ENCODE data around the gene BORCS6.

BORCS6 gene

DNA sequence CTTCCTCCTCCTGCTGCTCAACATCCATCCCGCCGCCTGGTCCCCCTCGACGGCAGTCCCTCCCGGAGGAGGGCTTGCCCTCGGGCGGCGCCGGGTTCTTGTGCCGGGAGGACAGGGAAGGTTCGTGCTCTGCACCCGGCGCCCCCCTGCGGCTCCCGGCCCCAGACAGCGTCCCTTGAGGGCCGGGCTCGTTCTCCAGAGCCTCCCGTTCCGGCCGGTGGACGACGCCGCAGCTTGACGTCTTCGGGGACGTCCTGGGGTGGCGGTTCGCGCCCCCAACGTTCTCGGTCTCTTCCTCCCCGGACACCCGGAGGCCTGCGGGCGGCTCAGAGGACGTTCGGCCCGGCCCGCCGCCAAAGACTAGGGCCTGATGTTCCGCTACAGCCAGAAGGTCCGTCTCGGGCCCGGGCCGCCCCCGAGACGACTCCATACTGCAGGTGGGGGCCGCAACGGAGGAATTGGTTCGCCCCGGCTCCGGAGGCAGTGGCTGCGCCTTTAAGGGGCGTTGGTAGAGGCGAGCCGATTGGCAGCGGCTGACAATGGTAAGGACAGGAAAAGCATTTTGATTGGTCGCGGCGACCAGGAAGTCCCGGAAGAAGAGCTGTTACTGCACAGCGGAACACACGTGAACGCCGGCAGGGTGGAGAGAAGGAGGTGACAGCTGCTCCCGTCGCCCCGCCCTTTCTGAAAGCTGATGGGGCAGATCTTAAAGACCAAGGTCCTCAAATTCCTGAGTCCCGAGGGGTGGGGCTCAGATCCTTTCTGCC, at the start of gene BORCS6:
TSS of gene BORCS6 (minus strand) at position 470 of the 767 bp plus-strand sequence. CDS start at position 430, 40 bp downstream.
- 0 out of 2 replicates have a peak, but pooled peaks have one; percentile 2 for TF ChIP-seq GATA2 (IDR thresholded peaks at IDR 0.05; ENCODE audit: low read depth, low read length)
- TF ChIP-seq GATA3 (IDR thresholded peaks at IDR 0.05; ENCODE audit: low read depth, low read length): no peak

DNA sequence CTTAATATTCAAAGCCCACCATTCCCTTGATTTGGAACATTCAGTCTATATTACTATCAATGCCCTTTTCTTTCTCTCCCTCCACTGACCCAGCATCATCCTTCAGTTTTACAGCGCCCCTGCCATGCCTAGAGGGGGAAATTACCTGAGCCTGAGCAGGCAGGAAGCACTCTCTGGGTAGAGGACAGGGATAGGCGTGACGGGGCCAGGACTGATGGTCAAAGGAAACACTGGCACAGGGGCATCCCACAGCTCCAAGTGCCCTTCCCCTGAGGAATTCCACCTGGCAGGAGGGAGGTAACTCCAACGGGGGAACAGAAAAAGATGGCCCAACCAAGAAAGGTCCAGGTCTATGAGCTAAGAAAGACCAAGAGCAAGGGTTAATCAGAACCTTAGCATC, 47.9 kb upstream of the BORCS6 start:
- TF ChIP-seq GATA2 (IDR thresholded peaks at IDR 0.05; ENCODE audit: low read depth, low read length) (no peak), GATA3 (IDR thresholded peaks at IDR 0.05; ENCODE audit: low read depth, low read length) (no peak)

DNA sequence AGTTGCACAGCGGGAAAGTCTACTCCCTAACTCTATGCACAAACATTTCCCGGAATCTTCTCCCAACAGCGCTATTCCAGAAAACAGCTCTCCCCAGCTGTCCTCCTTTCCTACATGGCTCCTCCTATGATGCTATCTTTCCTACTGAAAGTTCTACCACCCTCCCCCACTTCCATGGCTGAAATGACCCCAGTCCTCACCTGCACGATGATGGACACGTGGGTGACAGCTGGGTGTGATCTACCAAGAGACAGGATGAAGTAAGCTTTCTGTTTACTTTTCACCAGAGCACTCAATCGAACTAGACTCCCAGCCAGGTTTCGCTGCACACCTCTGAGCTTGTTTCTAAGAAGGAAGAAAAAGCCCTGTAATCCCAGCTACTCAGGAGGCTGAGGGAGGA, 47.2 kb upstream of the BORCS6 start:
- no peak for TF ChIP-seq GATA3 (IDR thresholded peaks at IDR 0.05; ENCODE audit: low read depth, low read length)
- no peak for TF ChIP-seq GATA2 (IDR thresholded peaks at IDR 0.05; ENCODE audit: low read depth, low read length)

DNA sequence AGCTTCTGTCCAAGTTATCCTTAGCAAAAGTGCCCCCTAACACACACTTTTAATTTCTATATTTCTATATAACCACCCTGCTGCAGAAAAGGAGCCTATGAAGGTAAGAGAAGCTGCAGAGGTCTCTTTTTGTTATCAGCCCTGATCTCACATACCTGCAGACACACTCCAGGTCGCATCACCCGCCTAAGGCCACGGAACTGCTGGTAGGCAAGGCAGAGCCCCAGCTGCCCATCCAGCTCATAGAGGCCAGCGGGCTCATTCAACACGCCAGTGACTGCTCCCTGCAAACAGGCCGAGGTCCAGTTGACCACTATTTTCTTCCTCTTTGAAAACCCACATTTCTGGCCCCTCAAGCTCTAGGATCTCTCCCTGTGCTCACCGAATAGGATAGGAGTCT, 45.7 kb upstream of the BORCS6 start:
- TF ChIP-seq GATA2 (IDR thresholded peaks at IDR 0.05; ENCODE audit: low read depth, low read length) (no peak), GATA3 (IDR thresholded peaks at IDR 0.05; ENCODE audit: low read depth, low read length) (no peak)

DNA sequence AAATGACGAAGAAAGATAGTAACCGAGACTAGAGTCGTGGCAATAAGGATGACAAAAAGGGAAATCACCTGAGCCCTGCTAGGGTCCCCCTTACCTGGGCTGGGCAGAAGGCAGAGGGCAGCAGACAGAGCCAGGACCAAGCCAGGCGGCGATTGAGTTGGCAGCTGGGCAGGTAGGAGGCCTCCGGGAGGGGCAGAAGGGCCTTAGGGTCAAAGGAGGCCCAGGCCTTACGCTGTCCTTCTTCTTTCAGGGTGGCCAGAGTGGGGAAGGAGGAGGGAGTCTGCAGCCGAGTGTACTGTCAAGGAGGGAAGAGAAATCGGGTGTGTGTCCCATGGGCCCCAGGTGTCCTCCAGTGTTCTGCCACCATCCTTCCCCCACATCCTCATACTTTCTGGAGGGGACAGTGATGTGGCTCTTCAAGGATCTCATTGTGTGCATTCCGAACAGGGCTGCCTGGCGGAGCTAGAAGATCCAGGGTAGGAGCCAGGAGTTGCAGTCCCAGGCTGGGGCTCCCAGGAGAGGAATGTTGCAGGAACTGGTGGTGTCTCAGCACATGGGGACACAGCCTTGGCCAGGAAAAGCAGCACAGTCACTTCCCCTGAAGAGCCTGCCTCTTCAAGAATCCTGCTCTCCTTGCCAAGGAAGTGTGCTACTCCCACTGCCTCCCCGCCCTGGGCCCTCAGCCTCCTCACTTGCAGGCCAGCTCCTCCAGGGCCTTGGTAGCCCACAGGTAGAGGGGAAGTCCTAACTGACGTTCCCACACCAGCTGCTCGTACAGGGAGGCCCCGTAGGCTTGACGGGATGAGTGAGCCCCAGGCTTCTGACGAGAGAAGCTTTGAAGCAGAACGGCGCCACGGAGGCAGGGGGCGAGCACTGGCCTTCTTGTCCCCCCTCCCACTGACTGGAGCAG, 44.6 kb upstream of the BORCS6 start:
- TF ChIP-seq GATA3 (IDR thresholded peaks at IDR 0.05; ENCODE audit: low read depth, low read length): no peak
- TF ChIP-seq GATA2 (IDR thresholded peaks at IDR 0.05; ENCODE audit: low read depth, low read length): no peak

DNA sequence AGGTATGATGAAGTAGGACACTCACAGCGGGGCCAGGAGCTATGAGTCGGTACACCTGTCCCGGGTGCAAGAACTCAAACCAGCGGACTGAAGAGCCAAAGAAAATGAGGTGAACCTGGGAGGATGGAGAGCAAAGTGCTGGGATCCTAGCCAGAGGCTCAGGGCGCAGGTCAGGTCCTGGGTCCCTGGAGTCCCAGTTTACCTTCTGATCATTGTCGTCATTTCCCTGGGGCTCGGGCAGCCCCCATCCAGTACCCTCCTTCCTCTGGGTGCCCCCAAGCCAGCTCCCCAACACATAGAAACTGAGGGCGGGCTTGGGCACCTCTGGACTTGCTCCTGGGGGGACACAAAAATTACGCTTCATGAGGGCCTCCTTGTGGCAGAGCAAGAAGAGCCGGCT, 41.7 kb upstream of the BORCS6 start:
- TF ChIP-seq GATA2 (IDR thresholded peaks at IDR 0.05; ENCODE audit: low read depth, low read length) (no peak), GATA3 (IDR thresholded peaks at IDR 0.05; ENCODE audit: low read depth, low read length) (no peak)

DNA sequence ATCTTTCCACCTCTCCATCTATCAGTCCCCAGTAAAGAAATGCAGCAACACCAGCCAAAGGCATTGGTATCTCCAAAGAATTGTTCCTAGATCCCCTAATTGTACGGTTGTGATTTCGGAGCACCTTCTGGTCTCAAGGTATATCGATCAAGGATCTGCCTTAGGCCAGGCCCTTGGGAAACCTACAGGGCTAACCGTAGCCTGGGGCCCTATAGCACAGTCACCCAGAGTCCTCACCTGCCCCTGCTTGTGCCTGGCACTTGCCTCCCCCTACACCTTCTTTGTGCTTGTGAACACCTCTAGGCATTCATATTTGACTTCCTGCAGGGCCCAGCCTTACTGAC, 37.2 kb upstream of the BORCS6 start:
- TF ChIP-seq GATA2 (IDR thresholded peaks at IDR 0.05; ENCODE audit: low read depth, low read length) (no peak), GATA3 (IDR thresholded peaks at IDR 0.05; ENCODE audit: low read depth, low read length) (no peak)

DNA sequence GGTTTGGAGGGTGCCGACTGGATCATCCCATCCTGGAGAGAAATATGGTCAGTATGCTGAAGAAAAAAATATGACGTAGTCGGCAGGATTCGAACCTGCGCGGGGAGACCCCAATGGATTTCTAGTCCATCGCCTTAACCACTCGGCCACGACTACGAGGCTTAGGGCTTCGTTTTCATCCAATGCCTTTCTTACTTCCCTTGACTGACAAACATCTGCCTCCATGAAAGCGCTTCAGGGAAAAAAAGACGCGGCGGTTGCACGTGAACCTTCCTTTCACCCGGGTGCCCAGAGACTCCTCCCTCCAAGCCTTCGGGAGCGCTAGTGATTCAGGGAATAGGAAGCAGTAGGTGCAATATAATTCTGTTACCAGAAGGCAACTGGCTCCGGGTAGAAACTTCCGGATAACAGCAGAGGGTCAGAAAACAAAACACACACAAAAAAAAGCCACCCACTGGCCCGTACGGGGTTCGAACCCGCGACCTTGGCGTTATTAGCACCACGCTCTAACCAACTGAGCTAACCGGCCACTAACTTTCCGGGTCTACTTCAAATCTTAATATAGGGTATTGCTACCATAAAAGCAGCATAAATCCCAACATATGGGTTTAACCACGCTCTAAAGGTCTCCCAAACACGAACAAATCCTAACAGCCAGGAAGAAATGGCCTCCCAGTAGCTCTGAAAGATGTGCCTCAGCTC, 36.7 kb upstream of the BORCS6 start:
- no peak for TF ChIP-seq GATA3 (IDR thresholded peaks at IDR 0.05; ENCODE audit: low read depth, low read length)
- 0 out of 2 replicates have a peak, but pooled peaks have one; percentile 8 for TF ChIP-seq GATA2 (IDR thresholded peaks at IDR 0.05; ENCODE audit: low read depth, low read length)

DNA sequence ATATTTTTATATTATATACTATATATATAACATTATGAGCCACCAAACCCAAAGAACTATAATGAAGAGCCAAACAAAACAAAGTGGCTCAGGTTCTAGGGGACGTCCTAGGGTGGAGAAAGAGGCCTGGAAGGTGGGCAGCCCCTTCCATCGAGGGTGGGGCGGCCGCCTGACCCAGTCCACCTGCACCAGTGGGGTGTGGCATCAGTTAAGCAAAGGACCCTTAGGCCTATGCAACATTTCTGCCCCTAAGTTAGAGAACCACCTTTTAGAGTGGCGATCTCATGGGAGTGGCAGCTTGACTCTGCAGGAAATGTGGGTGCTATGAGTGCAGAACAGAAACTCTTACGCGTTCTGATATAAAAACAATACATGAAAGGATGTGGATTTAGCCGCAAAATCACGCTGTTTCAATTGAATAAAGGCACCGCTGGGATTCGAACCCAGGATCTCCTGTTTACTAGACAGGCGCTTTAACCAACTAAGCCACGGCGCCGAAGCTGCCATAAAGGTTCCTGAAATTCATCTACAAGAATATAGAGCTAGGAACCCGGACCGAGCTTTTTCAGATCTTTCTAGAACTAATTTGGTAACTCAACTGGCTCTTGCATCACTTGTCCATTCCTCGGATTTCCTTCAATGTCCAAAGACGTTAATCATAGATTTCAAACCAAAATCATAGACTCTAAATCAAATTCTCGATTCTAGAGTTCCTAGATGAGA, 36.0 kb upstream of the BORCS6 start:
- TF ChIP-seq GATA3 (IDR thresholded peaks at IDR 0.05; ENCODE audit: low read depth, low read length): no peak
- no peak for TF ChIP-seq GATA2 (IDR thresholded peaks at IDR 0.05; ENCODE audit: low read depth, low read length)

DNA sequence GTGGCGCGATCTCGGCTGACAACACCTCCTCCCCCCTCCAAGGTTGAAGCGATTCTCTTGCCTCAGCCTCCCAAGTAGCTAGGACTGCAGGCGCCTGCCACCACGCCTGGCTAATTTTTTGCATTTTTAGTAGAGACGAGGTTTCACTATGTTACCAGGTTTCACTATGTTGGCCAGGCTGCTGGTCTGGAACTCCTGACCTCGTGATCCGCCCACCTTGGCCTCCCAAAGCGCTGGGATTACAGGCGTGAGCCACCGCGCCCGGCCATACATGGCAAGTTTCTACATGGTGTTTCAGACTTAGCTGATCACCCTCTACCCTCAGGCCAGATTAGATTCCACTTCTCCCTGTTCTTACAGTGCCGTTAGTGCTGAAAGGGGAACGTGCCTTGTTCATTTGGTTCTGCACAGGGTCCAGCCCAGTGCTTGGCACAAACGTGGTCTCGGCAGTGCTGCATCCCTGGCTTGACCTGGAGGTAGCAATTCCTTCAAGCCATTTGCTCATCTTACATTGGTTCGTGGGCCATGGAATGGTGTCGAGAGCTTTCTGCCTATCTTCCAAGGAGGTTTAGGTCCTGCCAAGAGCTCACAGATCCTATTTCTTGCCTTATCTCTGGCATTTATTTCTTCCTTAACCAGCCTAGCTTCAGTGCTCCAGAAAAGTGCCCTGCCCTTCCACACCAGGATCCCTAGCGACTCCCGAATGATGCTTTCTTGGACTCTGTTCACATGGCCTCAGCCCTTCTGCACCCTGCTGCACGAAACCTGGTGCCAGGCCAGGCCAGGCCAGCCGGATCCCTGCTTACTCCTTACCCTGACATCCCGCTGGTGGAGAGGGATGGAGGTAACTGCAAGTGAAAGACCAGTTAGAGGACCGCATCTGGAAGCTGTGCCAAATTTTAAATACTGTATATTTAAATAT, 35.2 kb upstream of the BORCS6 start:
- TF ChIP-seq GATA3 (IDR thresholded peaks at IDR 0.05; ENCODE audit: low read depth, low read length) (no peak), GATA2 (IDR thresholded peaks at IDR 0.05; ENCODE audit: low read depth, low read length) (no peak)

DNA sequence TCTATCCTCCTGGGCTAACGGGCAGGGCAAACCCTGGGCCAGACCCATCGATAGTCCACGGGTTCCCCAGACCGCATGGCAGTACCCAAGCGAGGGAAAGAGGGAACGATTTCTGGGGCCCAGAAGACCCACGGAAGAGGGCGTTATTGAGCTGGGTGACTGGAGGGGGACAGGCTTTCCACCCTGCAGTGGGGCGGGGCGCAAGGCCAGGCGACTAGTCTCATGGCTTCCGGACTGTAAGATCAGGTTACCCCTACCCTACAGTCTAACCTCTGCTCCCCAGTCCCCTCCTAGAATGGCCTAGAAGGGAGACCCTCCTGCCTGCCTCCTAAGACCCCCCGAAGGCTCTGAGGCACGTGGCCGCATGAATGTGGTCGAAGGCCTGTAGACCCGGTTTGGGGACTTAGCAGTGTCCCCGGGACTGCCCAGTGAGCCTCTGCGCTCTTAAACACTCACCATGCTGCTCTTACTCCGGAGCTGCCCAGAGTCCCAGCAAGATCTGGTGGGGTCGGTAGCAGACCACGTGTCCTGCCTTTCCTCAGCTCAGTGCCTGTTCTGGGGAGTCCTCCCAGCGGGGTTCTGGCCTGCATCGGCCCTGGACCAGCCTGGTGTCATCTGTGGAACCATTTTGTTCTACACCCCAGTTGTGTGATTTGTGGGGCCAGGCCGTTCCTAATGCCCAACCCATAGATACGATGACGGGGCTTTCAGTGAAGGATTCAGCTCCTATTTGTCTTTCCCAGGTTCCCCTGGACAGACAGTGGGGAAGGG, 33.6 kb upstream of the BORCS6 start:
- TF ChIP-seq GATA3 (IDR thresholded peaks at IDR 0.05; ENCODE audit: low read depth, low read length) (no peak), GATA2 (IDR thresholded peaks at IDR 0.05; ENCODE audit: low read depth, low read length) (no peak; the same call in 1 of the 2 replicates)

Measured in SH-SY5Y (cell line).